ENCODE data around the gene CTNNBL1. TPM values are rescaled to one million over a fixed set of nuclear protein-coding genes. Genes with fewer than 3 reads are reported as not detected.

CTNNBL1 gene
- total and polyA plus RNA-seq, 2 experiments from 2014 or later = 27.6 to 55.0 TPM

- Histone ChIP-seq H3K9me2 (replicated peaks; ENCODE audit: insufficient read depth) (no peaks in the 10 kb centered on the region), H4K20me1 (ENCODE audit: insufficient read depth, poor library complexity, severe bottlenecking) (no peaks in the 10 kb centered on the region), H3K27ac (no peak within 1 kb of the TSS), H3K4me3 (peak within 1 kb of the TSS; percentile 36), H2AFZ (no peak within 1 kb of the TSS), H3K4me2 (peak within 1 kb of the TSS; percentile 89), H3K27me3 (peaks cover 59% of the 10 kb centered on the region), H3K36me3 (replicated peaks; ENCODE audit: insufficient read depth, low read depth) (no peaks in the 10 kb centered on the region), H3K9me3 (ENCODE audit: low read depth) (no peaks in the 10 kb centered on the region), H3K79me2 (no peaks in the 10 kb centered on the region), H3K4me1 (ENCODE audit: insufficient read depth) (peaks cover 5% of the 10 kb centered on the region)
- WGBS (ENCODE audit: low lambda C conversion rate, missing lambda C conversion rate) = 22% methylated on average over 22 of the region's 71 CpGs
- no peak for TF ChIP-seq CTCF (IDR thresholded peaks at IDR 0.05; ENCODE audit: poor library complexity)
- TF ChIP-seq EZH2 (IDR thresholded peaks at IDR 0.05; ENCODE audit: borderline replicate concordance) = no peak
- TF ChIP-seq EZH2phosphoT487 (IDR thresholded peaks at IDR 0.05; ENCODE audit: low read depth, severe bottlenecking, unreplicated experiment) = no peak
- peak; percentile 65 for DNase-seq (ENCODE audit: low spot score)
These were observed 208.9 kb downstream of the CTNNBL1 start, which contains the start of gene VSTM2L for GRCh38 chr20:37902504-37903313. VSTM2L (plus strand) TSS chr20:37903127; CDS start chr20:37903351, 224 bp downstream.

- H3K4me3 ChIP-seq = peak overlapping the region; percentile 36
- peaks cover 5% of the 10 kb centered on the region for H3K4me1 ChIP-seq (ENCODE audit: insufficient read depth)
- no peaks in the 10 kb centered on the region for H3K36me3 ChIP-seq (replicated peaks; ENCODE audit: insufficient read depth, low read depth)
- H2AFZ ChIP-seq = no peak overlapping the region
- TF ChIP-seq CTCF (IDR thresholded peaks at IDR 0.05; ENCODE audit: poor library complexity) (peak; percentile 31), EZH2phosphoT487 (IDR thresholded peaks at IDR 0.05; ENCODE audit: low read depth, severe bottlenecking, unreplicated experiment) (no peak), EZH2 (IDR thresholded peaks at IDR 0.05; ENCODE audit: borderline replicate concordance) (peak; percentile 59)
- no peaks in the 10 kb centered on the region for H3K79me2 ChIP-seq
- no peaks in the 10 kb centered on the region for H3K9me3 ChIP-seq (ENCODE audit: low read depth)
- DNase-seq (ENCODE audit: low spot score) = no peak
- peak overlapping the region; percentile 89 for H3K4me2 ChIP-seq
- no peaks in the 10 kb centered on the region for H4K20me1 ChIP-seq (ENCODE audit: insufficient read depth, poor library complexity, severe bottlenecking)
- H3K9me2 ChIP-seq (replicated peaks; ENCODE audit: insufficient read depth) = no peaks in the 10 kb centered on the region
- H3K27ac ChIP-seq = no peak overlapping the region
- WGBS (ENCODE audit: low lambda C conversion rate, missing lambda C conversion rate) = 93% methylated on average over 17 of the region's 67 CpGs
- H3K27me3 ChIP-seq = peaks cover 58% of the 10 kb centered on the region
These were observed 209.6 kb downstream of the CTNNBL1 start for GRCh38 chr20:37903317-37904007.

GRCh38 chr20:37904008-37904642, 210.3 kb downstream of the CTNNBL1 start:
- H3K27ac ChIP-seq = no peak overlapping the region
- DNase-seq (ENCODE audit: low spot score) = no peak
- H3K4me1 ChIP-seq (ENCODE audit: insufficient read depth) = peaks cover 5% of the 10 kb centered on the region
- H3K9me3 ChIP-seq (ENCODE audit: low read depth) = no peaks in the 10 kb centered on the region
- 88% methylated on average over 12 of the region's 12 CpGs for WGBS (ENCODE audit: low lambda C conversion rate, missing lambda C conversion rate)
- H3K79me2 ChIP-seq = no peaks in the 10 kb centered on the region
- H3K4me2 ChIP-seq = no peak overlapping the region
- no peaks in the 10 kb centered on the region for H3K9me2 ChIP-seq (replicated peaks; ENCODE audit: insufficient read depth)
- H3K36me3 ChIP-seq (replicated peaks; ENCODE audit: insufficient read depth, low read depth) = no peaks in the 10 kb centered on the region
- TF ChIP-seq EZH2 (IDR thresholded peaks at IDR 0.05; ENCODE audit: borderline replicate concordance) (no peak), CTCF (IDR thresholded peaks at IDR 0.05; ENCODE audit: poor library complexity) (no peak), EZH2phosphoT487 (IDR thresholded peaks at IDR 0.05; ENCODE audit: low read depth, severe bottlenecking, unreplicated experiment) (no peak)
- H4K20me1 ChIP-seq (ENCODE audit: insufficient read depth, poor library complexity, severe bottlenecking) = no peaks in the 10 kb centered on the region
- peaks cover 60% of the 10 kb centered on the region for H3K27me3 ChIP-seq
- no peak overlapping the region for H2AFZ ChIP-seq
- no peak overlapping the region for H3K4me3 ChIP-seq

All from hepatocyte (in vitro differentiated cells).